ENCODE measurements around the gene ATMIN. TPM values are rescaled to one million over a fixed set of nuclear protein-coding genes. Genes with fewer than 3 reads are reported as not detected.
A peak's percentile ranks its signal among the peaks of the same experiment; 100 is the strongest.

ATMIN gene
- total RNA-seq, 4 donors from 2014 or later: 30.7 to 65.0 (median 45.5) TPM

DNA sequence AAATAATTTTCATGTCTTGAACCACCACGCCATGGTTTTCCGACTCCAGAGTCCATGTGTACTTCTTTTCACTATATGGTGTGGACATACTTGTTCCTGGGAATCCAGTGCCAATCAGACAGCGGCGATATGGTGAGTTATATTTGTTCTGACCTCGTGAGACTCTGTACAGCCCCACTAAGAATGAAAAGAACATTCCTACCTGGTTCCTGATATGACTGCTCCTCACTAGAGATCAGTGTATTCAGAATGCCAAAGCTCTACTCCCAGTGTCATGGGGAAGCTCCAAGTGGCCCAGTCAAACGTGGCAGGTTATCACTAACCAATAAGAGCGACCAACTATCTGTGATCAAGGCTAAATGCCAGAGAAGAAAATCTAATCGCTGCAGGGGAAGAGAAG, 35.3 kb downstream of the ATMIN start:
- H3K27ac ChIP-seq: no peak overlapping the region
- 87% methylated on average over 7 of the region's 8 CpGs for WGBS
- no peaks in the 10 kb centered on the region for H3K27me3 ChIP-seq
- no peak overlapping the region for H3K4me3 ChIP-seq
- TF ChIP-seq POLR2AphosphoS5 (IDR thresholded peaks at IDR 0.05): no peak
- TF ChIP-seq EP300 (IDR thresholded peaks at IDR 0.05): no peak
- TF ChIP-seq, protein P1, sequence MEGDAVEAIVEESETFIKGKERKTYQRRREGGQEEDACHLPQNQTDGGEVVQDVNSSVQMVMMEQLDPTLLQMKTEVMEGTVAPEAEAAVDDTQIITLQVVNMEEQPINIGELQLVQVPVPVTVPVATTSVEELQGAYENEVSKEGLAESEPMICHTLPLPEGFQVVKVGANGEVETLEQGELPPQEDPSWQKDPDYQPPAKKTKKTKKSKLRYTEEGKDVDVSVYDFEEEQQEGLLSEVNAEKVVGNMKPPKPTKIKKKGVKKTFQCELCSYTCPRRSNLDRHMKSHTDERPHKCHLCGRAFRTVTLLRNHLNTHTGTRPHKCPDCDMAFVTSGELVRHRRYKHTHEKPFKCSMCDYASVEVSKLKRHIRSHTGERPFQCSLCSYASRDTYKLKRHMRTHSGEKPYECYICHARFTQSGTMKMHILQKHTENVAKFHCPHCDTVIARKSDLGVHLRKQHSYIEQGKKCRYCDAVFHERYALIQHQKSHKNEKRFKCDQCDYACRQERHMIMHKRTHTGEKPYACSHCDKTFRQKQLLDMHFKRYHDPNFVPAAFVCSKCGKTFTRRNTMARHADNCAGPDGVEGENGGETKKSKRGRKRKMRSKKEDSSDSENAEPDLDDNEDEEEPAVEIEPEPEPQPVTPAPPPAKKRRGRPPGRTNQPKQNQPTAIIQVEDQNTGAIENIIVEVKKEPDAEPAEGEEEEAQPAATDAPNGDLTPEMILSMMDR (IDR thresholded peaks at IDR 0.05): no peak
- no peak for TF ChIP-seq POLR2A (IDR thresholded peaks at IDR 0.05)
- no peak for DNase-seq (ENCODE audit: low spot score in 2 of 2)
- H3K9me3 ChIP-seq: no peaks in the 10 kb centered on the region
- no peaks in the 10 kb centered on the region for H3K36me3 ChIP-seq
- H3K4me1 ChIP-seq: no peaks in the 10 kb centered on the region

DNA sequence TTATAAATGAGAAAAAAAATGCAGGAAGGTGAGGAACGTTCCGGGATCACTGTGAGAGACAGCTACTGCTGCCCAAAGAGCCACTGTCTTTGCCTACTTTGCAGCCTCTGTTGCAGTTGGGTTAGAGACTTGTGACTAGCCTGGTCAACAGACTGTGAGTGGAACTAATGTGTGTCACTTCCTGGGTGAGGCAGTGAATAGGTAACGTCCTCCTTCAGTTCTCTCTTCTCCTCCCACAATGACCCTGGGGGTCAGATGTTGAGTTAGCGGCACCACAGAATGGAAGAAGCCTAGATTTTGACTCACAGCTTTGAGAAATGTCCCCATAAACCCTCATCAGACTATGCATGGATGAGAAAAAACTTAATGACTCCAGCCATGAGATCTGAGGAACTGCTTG, 36.2 kb downstream of the ATMIN start:
- TF ChIP-seq, protein P1 (IDR thresholded peaks at IDR 0.05): no peak
- no peak for TF ChIP-seq POLR2A (IDR thresholded peaks at IDR 0.05)
- no peaks in the 10 kb centered on the region for H3K36me3 ChIP-seq
- H3K27me3 ChIP-seq: no peaks in the 10 kb centered on the region
- no peak overlapping the region for H3K4me3 ChIP-seq
- H3K27ac ChIP-seq: no peak overlapping the region
- DNase-seq (ENCODE audit: low spot score in 2 of 2): no peak
- H3K4me1 ChIP-seq: peaks cover 3% of the 10 kb centered on the region
- no peaks in the 10 kb centered on the region for H3K9me3 ChIP-seq
- 79% methylated on average over 4 of the region's 4 CpGs for WGBS

DNA sequence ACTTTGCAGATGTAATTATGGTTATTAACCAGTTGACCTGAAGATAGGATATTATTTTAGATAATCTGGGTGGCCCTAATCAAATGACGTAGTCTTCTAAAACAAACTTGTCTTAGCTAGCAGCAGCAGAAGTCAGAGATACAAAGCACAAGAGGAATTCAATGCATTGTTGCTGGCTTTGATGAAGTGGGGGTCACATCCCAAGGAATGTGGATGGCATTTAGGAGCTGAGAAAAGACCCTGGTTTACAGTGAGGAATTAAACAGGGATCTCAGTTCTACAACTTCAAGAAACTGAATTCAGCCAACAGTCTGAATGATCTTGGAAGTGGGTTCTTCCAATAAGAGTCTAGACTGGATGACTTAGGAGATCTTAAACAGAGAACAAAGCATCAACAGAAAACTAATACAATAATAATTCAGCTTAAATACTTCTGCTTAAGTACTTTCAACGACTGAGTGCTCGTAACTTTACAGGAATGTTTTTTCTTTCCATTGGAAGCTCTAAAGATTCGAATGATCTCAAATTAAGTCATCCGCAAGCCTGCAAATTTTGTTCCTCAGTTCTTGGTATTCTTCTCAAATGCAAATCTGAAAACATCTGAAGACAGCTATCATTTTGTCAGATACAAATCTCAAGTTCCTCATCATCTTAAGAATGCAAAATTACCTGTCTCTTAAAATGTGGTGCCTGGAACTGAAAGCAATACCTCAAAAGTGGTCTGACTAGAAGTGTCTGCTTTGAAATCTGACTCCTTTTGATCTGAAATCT, 38.1 kb downstream of the ATMIN start:
- TF ChIP-seq POLR2A (IDR thresholded peaks at IDR 0.05) (no peak), POLR2AphosphoS5 (IDR thresholded peaks at IDR 0.05) (no peak), EP300 (IDR thresholded peaks at IDR 0.05) (no peak)
- TF ChIP-seq, protein P1 (IDR thresholded peaks at IDR 0.05): no peak
- Histone ChIP-seq H3K36me3 (no peaks in the 10 kb centered on the region), H3K27me3 (no peaks in the 10 kb centered on the region), H3K27ac (no peak overlapping the region), H3K4me1 (peaks cover 8% of the 10 kb centered on the region), H3K4me3 (no peak overlapping the region), H3K9me3 (no peaks in the 10 kb centered on the region)
- no peak for DNase-seq (ENCODE audit: low spot score in 2 of 2)
- 59% methylated on average over 5 of the region's 5 CpGs for WGBS

DNA sequence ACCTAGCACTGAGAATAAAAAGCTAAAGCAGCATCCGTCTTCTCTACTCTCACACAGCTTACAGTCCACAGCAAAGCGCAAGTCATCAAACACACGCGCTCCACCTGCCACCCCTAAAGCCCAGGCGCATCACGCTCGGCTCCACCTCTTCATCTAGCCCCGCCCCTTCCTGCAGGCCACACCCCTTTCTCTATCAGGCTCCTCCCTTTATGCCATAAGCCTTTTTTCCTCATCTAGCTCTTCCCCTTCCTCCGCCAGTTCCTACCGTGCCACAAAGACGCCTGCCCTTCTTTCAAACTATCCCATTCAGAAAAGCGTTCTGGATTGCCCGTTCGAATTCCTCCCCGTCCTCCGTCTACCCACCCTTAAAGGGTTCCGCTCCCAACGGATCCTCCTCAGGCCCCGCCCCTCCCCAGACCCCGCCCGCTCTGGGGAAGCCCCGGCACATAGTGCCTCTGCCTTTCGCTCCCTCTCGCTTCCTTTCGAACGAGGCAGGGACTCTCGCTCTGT, 41.0 kb downstream of the ATMIN start:
- DNase-seq (ENCODE audit: low spot score in 2 of 2): peak; percentile 92

More for the DNA sequence above, 41.0 kb downstream of the ATMIN start:
- Histone ChIP-seq H3K36me3 (no peaks in the 10 kb centered on the region), H3K4me3 (peak overlapping the region; percentile 71), H3K27me3 (no peaks in the 10 kb centered on the region), H3K27ac (peak overlapping the region; percentile 90), H3K9me3 (no peaks in the 10 kb centered on the region), H3K4me1 (peaks cover 8% of the 10 kb centered on the region)
- under 1% methylated on average over 27 of the region's 27 CpGs for WGBS
- no peak for TF ChIP-seq POLR2A (IDR thresholded peaks at IDR 0.05)
- TF ChIP-seq, protein P1 (IDR thresholded peaks at IDR 0.05): no peak
- no peak for TF ChIP-seq POLR2AphosphoS5 (IDR thresholded peaks at IDR 0.05)
- TF ChIP-seq EP300 (IDR thresholded peaks at IDR 0.05): no peak

All from suprapubic skin (tissue), 4 donors.